Calu3 (cell line): ENCODE data around the gene MUSK. TPM values are rescaled to one million over a fixed set of nuclear protein-coding genes. Genes with fewer than 3 reads are reported as not detected.

Experiments
- BruUV-seq: library from RNA; stranded (reverse); fragments of 400-500 nt; replicated peaks from 2 replicates; lab custom pipeline; 2021; lab: Mats Ljungman, UMichigan
- CTCF ChIA-PET: fragments of 300-600 bp; sonication (Branson Sonifier 250); formaldehyde crosslinking; loops from one replicate; lab custom pipeline; 2022; ENCODE audit warnings: antibody characterized with exemption; lab: Charles Lee
- DNase-seq: peaks from one replicate; pipeline ENCODE4 v3.0.0; 2022
- H3K27ac Mint-ChIP-seq: one replicate; pipeline ENCODE4 v1.8.0; 2022; ENCODE audit warnings: mixed read lengths; ENCODE audit not compliant: unreplicated experiment
- H3K27me3 Mint-ChIP-seq: one replicate; pipeline ENCODE4 v1.8.0; 2022; ENCODE audit warnings: mixed read lengths; ENCODE audit not compliant: unreplicated experiment
- H3K36me3 Mint-ChIP-seq: one replicate; pipeline ENCODE4 v1.8.0; 2022; ENCODE audit warnings: mild to moderate bottlenecking, moderate library complexity, mixed read lengths; ENCODE audit not compliant: insufficient read depth, unreplicated experiment
- H3K4me1 Mint-ChIP-seq: one replicate; pipeline ENCODE4 v1.8.0; 2022; ENCODE audit warnings: mild to moderate bottlenecking, low read depth, mixed read lengths; ENCODE audit not compliant: unreplicated experiment
- H3K4me3 Mint-ChIP-seq: one replicate; pipeline ENCODE4 v1.8.0; 2022; ENCODE audit warnings: mild to moderate bottlenecking, low read depth, moderate library complexity, mixed read lengths; ENCODE audit not compliant: unreplicated experiment
- H3K9me3 Mint-ChIP-seq: one replicate; pipeline ENCODE4 v1.8.0; 2022; ENCODE audit warnings: low read depth, mixed read lengths; ENCODE audit not compliant: unreplicated experiment
- CTCF ChIP-seq: fragments of 200-600 bp; IDR thresholded peaks from one replicate; pipeline ENCODE4 v1.8.0; 2022; ENCODE audit warnings: antibody characterized with exemption; ENCODE audit not compliant: unreplicated experiment
- intact Hi-C: fragments of 100-400 bp; cut with micrococcal nuclease; formaldehyde crosslinking; loops from one replicate; pipeline ENCODE4 v1.10.0; 2022; ENCODE audit not compliant: unreplicated experiment
- total RNA-seq: library from RNA; stranded (reverse); gene quantifications from 2 replicates; pipeline ENCODE4 v1.2.3, GENCODE V29; 2022

The MUSK gene
- total RNA-seq, 1 experiment from 2014 or later: not detected

- H3K4me3 Mint-ChIP-seq: no peak overlapping the region
- intact Hi-C loops: no loop called here
- no TSS peak for BruUV-seq
- no peaks in the 10 kb centered on the region for H3K27me3 Mint-ChIP-seq
- H3K27ac Mint-ChIP-seq: no peak overlapping the region
- H3K9me3 Mint-ChIP-seq: peaks cover 9% of the 10 kb centered on the region
- no peak for DNase-seq
- H3K4me1 Mint-ChIP-seq: peaks cover 36% of the 10 kb centered on the region
- CTCF ChIA-PET: no interaction called here
- no peaks in the 10 kb centered on the region for H3K36me3 Mint-ChIP-seq
- no peak for TF ChIP-seq CTCF
Measured at GRCh38 chr9:110753731-110754231, 85.2 kb downstream of the MUSK start.

DNA sequence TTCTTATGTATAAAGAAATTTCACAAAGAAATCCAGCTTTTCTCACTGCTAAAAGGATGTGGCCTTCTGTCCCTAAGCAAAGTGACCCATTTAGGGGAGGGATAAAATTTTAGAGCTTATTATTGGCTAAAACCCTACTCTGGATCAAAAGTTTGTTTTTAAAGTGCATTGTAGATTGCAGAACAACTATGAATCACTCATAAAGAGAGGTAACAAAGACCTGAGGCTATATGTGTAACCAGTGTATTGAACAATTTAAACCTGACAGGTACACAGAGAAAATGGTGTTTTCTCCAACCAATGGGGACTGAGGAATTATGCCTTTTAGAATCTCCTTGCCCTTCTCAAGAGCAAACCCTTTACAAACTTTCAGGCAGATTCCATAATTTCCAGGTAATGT lies 86.6 kb downstream of the MUSK start:
- H3K9me3 Mint-ChIP-seq: peaks cover 11% of the 10 kb centered on the region
- intact Hi-C loops: no loop called here
- CTCF ChIA-PET: no interaction called here
- H3K27ac Mint-ChIP-seq: no peak overlapping the region
- DNase-seq: no peak
- no peak overlapping the region for H3K4me3 Mint-ChIP-seq
- H3K27me3 Mint-ChIP-seq: no peaks in the 10 kb centered on the region
- H3K4me1 Mint-ChIP-seq: peaks cover 25% of the 10 kb centered on the region
- TF ChIP-seq CTCF: no peak
- H3K36me3 Mint-ChIP-seq: no peaks in the 10 kb centered on the region
- no TSS peak for BruUV-seq

GRCh38 chr9:110758201-110758600 lies 89.6 kb downstream of the MUSK start:
- no peak for DNase-seq
- Mint-ChIP-seq H3K27ac (no peak overlapping the region), H3K9me3 (peaks cover 4% of the 10 kb centered on the region), H3K4me3 (no peak overlapping the region), H3K36me3 (no peaks in the 10 kb centered on the region), H3K27me3 (no peaks in the 10 kb centered on the region), H3K4me1 (peaks cover 3% of the 10 kb centered on the region)
- CTCF ChIA-PET: no interaction called here
- intact Hi-C loops: no loop called here
- BruUV-seq: no TSS peak
- TF ChIP-seq CTCF: no peak

DNA sequence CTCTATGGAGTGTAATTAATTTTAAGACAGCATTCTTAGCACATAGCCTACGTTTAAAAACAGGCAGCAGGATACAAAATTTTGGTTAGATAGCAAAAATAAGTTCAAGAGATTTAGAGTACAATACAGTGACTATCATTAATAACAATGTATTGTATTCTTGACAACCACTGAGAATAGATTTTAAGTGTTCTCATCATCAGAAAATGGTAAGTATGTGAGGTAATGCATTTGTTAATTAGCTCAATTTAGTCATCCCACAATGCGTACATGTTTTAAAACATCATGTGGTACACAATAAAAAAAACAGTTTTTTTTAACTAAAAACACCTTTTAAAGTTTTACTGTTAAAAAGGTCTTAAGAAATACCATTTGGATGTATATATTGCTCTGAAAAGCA lies 94.2 kb downstream of the MUSK start:
- Mint-ChIP-seq H3K27ac (no peak overlapping the region), H3K27me3 (no peaks in the 10 kb centered on the region), H3K9me3 (peaks cover 4% of the 10 kb centered on the region), H3K36me3 (no peaks in the 10 kb centered on the region), H3K4me3 (no peak overlapping the region), H3K4me1 (no peaks in the 10 kb centered on the region)
- DNase-seq: no peak
- no TSS peak for BruUV-seq
- intact Hi-C loops: no loop called here
- TF ChIP-seq CTCF: no peak
- CTCF ChIA-PET: no interaction called here
